HepG2 (cell line): ENCODE measurements around the gene BCL2L11. TPM values are rescaled to one million over a fixed set of nuclear protein-coding genes. Genes with fewer than 3 reads are reported as not detected.

Source experiments
- ATAC-seq: fragments of 200-7000 bp; cut with Tn5 transposase; 3 replicates; pipeline ENCODE4 v1.9.1; 2020; ENCODE audit warnings: mild to moderate bottlenecking, moderate library complexity
- BruUV-seq: library from RNA; stranded (reverse); fragments of 400-500 nt; replicated peaks from 2 replicates; lab custom pipeline; 2021; lab: Mats Ljungman, UMichigan
- CTCF ChIA-PET: fragments of 300-600 bp; formaldehyde crosslinking; extraction: SDS; loops from one replicate; lab custom pipeline; 2021; ENCODE audit warnings: low total read pairs, inconsistent platforms, low intra/inter-chr PET ratio; lab: Yijun Ruan, JAX
- POLR2A ChIA-PET: fragments of 350-600 bp; sonication (Branson Sonifier 250); formaldehyde crosslinking; loops from one replicate; lab custom pipeline; 2020; ENCODE audit warnings: antibody characterized with exemption, inconsistent platforms; lab: Yijun Ruan, JAX
- DNase-seq: peaks from one replicate; pipeline ENCODE4 v3.0.0-alpha.2; 2015; ENCODE audit warnings: low spot score
- FAIRE-seq: peaks from 3 replicates; lab custom pipeline; 2011; peaks lifted over from hg19 to GRCh38; lab: Jason Lieb, UNC
- H2AFZ ChIP-seq: one replicate; pipeline ENCODE4 v1.6.1; 2011; ENCODE audit warnings: low read length, inconsistent platforms
- H3K27ac ChIP-seq: fragments of 300-600 bp; 3 replicates; pipeline ENCODE4 v1.8.0; 2011; ENCODE audit warnings: mixed run types, mild to moderate bottlenecking, mixed read lengths, low read length, inconsistent platforms; ENCODE audit not compliant: insufficient read depth; ENCODE audit errors: extremely low read length
- H3K27me3 ChIP-seq, 2 experiments: fragments of 200-600 bp in 1 of 2; 2 replicates in 1 of 2; 3 replicates in 1 of 2; pipeline versions ENCODE4 v1.6.0 to v1.8.0; 2011; ENCODE audit warnings: low read length in 2 of 2, mild to moderate bottlenecking in 2 of 2, moderate library complexity in 2 of 2, inconsistent platforms in 1 of 2; ENCODE audit not compliant: insufficient read depth in 2 of 2, control insufficient read depth in 1 of 2
- H3K36me3 ChIP-seq, 2 experiments: fragments of 200-600 bp in 1 of 2; replicated peaks in 1 of 2; 2 replicates in 1 of 2; 3 replicates in 1 of 2; pipeline versions ENCODE4 v1.5.1 to v1.8.0; 2011; ENCODE audit warnings: low read length in 2 of 2, inconsistent platforms in 1 of 2; ENCODE audit not compliant: insufficient read depth in 2 of 2, control insufficient read depth in 1 of 2
- H3K4me1 ChIP-seq: 2 replicates; pipeline ENCODE4 v1.5.1; 2012; ENCODE audit warnings: low read length, inconsistent platforms; ENCODE audit not compliant: insufficient read depth
- H3K4me2 ChIP-seq: 2 replicates; pipeline ENCODE4 v1.6.0; 2011; ENCODE audit warnings: low read depth, low read length, inconsistent platforms
- H3K4me3 ChIP-seq, 3 experiments: fragments of 200-600 bp in 1 of 3; sonication (generic), shearing (Covaris generic) in 1 of 3; replicated peaks in 1 of 3; 2 replicates each; pipeline ENCODE4 v1.5.1; 2011 to 2016; ENCODE audit warnings: low read length in 3 of 3, inconsistent platforms in 2 of 3, low read depth in 2 of 3, mild to moderate bottlenecking in 2 of 3, control low read depth in 1 of 3, mixed read lengths in 1 of 3; ENCODE audit not compliant: insufficient read depth in 1 of 3
- H3K79me2 ChIP-seq: one replicate; pipeline ENCODE4 v1.6.1; 2011; ENCODE audit warnings: low read length, inconsistent platforms; ENCODE audit not compliant: insufficient read depth
- H3K9ac ChIP-seq: 2 replicates; pipeline ENCODE4 v1.6.0; 2011; ENCODE audit warnings: mild to moderate bottlenecking, low read depth, low read length, inconsistent platforms; ENCODE audit not compliant: insufficient read depth
- H3K9me3 ChIP-seq: 2 replicates; pipeline ENCODE4 v1.5.1; 2012; ENCODE audit warnings: mild to moderate bottlenecking, low read length
- H4K20me1 ChIP-seq: 2 replicates; pipeline ENCODE4 v1.6.0; 2011; ENCODE audit warnings: inconsistent platforms, mild to moderate bottlenecking, low read length, moderate library complexity; ENCODE audit not compliant: insufficient read depth
- ZBTB7B ChIP-seq: sonication (generic); formaldehyde crosslinking; IDR thresholded peaks from 2 replicates; pipeline ENCODE4 v1.4.0; 2020; ENCODE audit warnings: missing genetic modification reagents
- ZNF143 ChIP-seq: sonication (generic); formaldehyde crosslinking; IDR thresholded peaks from 2 replicates; pipeline ENCODE4 v1.4.0; 2020; ENCODE audit warnings: missing genetic modification reagents
- ZNF891 ChIP-seq: sonication (generic); formaldehyde crosslinking; IDR thresholded peaks from 2 replicates; pipeline ENCODE4 v1.5.0; 2020; ENCODE audit warnings: mild to moderate bottlenecking, missing genetic modification reagents
- WGBS: methylation state at CpG from one replicate; pipeline ENCODE4 v1.1.6; 2017; ENCODE audit warnings: low lambda C conversion rate; 5-methylcytosine and 5-hydroxymethylcytosine counted together
- in situ Hi-C: cut with HindIII; loops from 2 replicates; pipeline ENCODE4 v1.10.0; 2017; ENCODE audit warnings: low pct_unique_long_range_greater_than_20kb; ENCODE audit not compliant: extremely low pct_ligation_motif_present
- intact Hi-C: fragments of 100-400 bp; cut with micrococcal nuclease; formaldehyde crosslinking; loops from one replicate; pipeline ENCODE4 v1.10.0; 2022; ENCODE audit not compliant: unreplicated experiment
- polyA plus RNA-seq, 8 experiments: library from polyadenylated mRNA; depleted of rRNA in 3 of 8; stranded (reverse) in 7 of 8; unstranded in 1 of 8; fragments of >200 nt; fragmentation: Illumina TruSeq in 4 of 8; extraction: Trizol in 4 of 8; gene quantifications; 2 replicates each; pipeline versions ENCODE4 v1.2.1 to v1.2.3, GENCODE V29; 2011 to 2016; ENCODE audit warnings: low read depth in 4 of 8, missing spikeins in 1 of 8, mixed read lengths in 1 of 8; ENCODE audit not compliant: insufficient read depth in 1 of 8
- total RNA-seq, 5 experiments: library from RNA; depleted of rRNA; stranded (reverse); fragments of >200 nt; fragmentation: Illumina TruSeq; extraction: Trizol; gene quantifications; 2 replicates each; pipeline ENCODE4 v1.2.3, GENCODE V29; 2016; ENCODE audit warnings: low read depth in 1 of 5

BCL2L11 gene
- total and polyA plus RNA-seq, 2 of the 13 experiments (the other 11 are each of a cell fraction or from before 2014, with no cell fraction given), result 6.1 to 9.7 TPM

DNA sequence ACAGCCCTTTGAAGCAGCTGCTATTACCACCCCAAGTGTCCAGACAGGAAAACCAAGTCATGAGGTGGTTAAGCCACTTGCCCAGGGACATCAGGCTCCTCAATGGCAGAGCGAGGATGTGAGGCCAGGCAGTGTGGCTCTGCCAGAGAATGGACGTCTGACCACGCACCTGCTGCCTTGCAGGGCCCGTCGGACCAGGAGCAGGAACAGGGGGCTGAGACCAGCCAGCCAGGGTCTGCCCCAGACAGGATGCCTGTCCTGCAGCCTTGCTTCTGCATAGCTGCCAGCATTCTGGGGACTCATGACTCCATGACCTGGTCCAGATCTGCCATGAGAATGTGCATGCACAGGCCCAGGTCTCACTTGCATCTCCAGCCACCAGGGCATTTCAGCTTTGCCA, 52.0 kb downstream of the BCL2L11 start:
- in situ Hi-C loops (no loop called here), intact Hi-C loops (no loop called here)
- Histone ChIP-seq H3K27me3 (0 out of 5 replicates have a peak, but pooled peaks cover 0 to 3% of the 10 kb centered on the region in 2 experiments), H3K36me3 (no peaks in the 10 kb centered on the region; a peak in 1 of 5 replicates), H4K20me1 (no peaks in the 10 kb centered on the region), H3K9me3 (no peaks in the 10 kb centered on the region), H2AFZ (no peak overlapping the region), H3K4me2 (no peak overlapping the region), H3K79me2 (no peaks in the 10 kb centered on the region), H3K4me1 (peaks cover 23% of the 10 kb centered on the region), H3K27ac (no peak overlapping the region), H3K9ac (no peak overlapping the region), H3K4me3 (no peak overlapping the region)
- POLR2A ChIA-PET, result no interaction called here
- FAIRE-seq, result no peak
- CTCF ChIA-PET, result no interaction called here
- TF ChIP-seq ZNF143 (no peak), ZNF891 (0 out of 2 replicates have a peak, but pooled peaks have one; percentile 29)
- ATAC-seq, result peak; percentile 23
- no peak for DNase-seq
- WGBS, result no CpG with 5 or more reads among the region's 5 CpGs
- BruUV-seq, result no TSS peak

DNA sequence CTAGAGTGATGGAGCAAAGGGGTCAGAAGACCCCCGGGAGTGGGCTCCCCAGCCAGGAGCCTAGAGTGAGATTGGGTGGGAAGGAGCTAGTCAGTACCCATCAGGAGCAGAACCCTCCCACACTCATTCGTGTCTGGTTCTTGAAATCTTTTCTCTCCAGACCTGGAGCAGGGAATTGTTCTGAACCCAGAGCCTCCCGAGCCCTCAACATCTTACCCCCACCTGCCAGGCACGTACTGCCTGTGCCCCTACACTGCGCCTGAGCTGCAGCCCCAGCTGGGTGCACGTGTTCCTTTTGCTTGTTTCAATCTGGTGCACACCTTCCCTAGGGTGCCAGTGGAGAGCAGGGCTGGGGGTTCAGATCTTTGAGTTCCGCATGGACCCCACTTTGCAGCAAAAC, 52.6 kb downstream of the BCL2L11 start:
- WGBS, result 63% methylated on average over 6 of the region's 7 CpGs
- no TSS peak for BruUV-seq
- Histone ChIP-seq H3K9ac (no peak overlapping the region), H3K4me2 (no peak overlapping the region), H3K4me1 (peaks cover 30% of the 10 kb centered on the region), H2AFZ (no peak overlapping the region), H3K79me2 (no peaks in the 10 kb centered on the region), H4K20me1 (no peaks in the 10 kb centered on the region), H3K9me3 (no peaks in the 10 kb centered on the region), H3K4me3 (no peak overlapping the region), H3K27ac (no peak overlapping the region), H3K27me3 (0 out of 5 replicates have a peak, but pooled peaks cover 0 to 3% of the 10 kb centered on the region in 2 experiments), H3K36me3 (no peaks in the 10 kb centered on the region)
- ChIA-PET POLR2A (no interaction called here), CTCF (no interaction called here)
- intact Hi-C loops (no loop called here), in situ Hi-C loops (no loop called here)
- no peak for TF ChIP-seq ZBTB7B (CRISPR knock-in tag)
- ATAC-seq (no peak), DNase-seq (no peak), FAIRE-seq (no peak)
